ENCODE measurements around the gene ITM2C. TPM values are rescaled to one million over a fixed set of nuclear protein-coding genes. Genes with fewer than 3 reads are reported as not detected.

The ITM2C gene
- total and polyA plus RNA-seq, 2 of the 13 experiments (the other 11 are each of a cell fraction or from before 2014, with no cell fraction given) = 70.5 to 270 TPM

GRCh38 chr2:230847883-230848388 is 16.8 kb upstream of the ITM2C start (continued):
- TF ChIP-seq HNF1A (IDR thresholded peaks at IDR 0.05; ENCODE audit: low read depth) = no peak
- no peak for TF ChIP-seq HNF1A (CRISPR knock-in tag; IDR thresholded peaks at IDR 0.05; ENCODE audit: borderline replicate concordance)
- no peak for TF ChIP-seq ZNF703 (CRISPR knock-in tag; IDR thresholded peaks at IDR 0.05; ENCODE audit: borderline replicate concordance)
- TF ChIP-seq DPF2 (CRISPR knock-in tag; IDR thresholded peaks at IDR 0.05; ENCODE audit: borderline replicate concordance, low read depth) = no peak
- no peak for TF ChIP-seq AFF4 (CRISPR knock-in tag; IDR thresholded peaks at IDR 0.05)
- TF ChIP-seq ZFP36 (IDR thresholded peaks at IDR 0.05; ENCODE audit: borderline replicate concordance, low read depth, low read length, partially characterized antibody) = no peak
- 0 out of 2 replicates have a peak, but pooled peaks have one; percentile 27 for TF ChIP-seq MIXL1 (CRISPR knock-in tag; IDR thresholded peaks at IDR 0.05)
- 0 out of 2 replicates have a peak, but pooled peaks have one; percentile 46 for TF ChIP-seq ZNF598 (CRISPR knock-in tag; IDR thresholded peaks at IDR 0.05; ENCODE audit: borderline replicate concordance)
- TF ChIP-seq ONECUT2 (CRISPR knock-in tag; IDR thresholded peaks at IDR 0.05) = 0 out of 2 replicates have a peak, but pooled peaks have one; percentile 12
- 0 out of 2 replicates have a peak, but pooled peaks have one; percentile 75 for TF ChIP-seq ZNF619 (CRISPR knock-in tag; IDR thresholded peaks at IDR 0.05)
- 0 out of 2 replicates have a peak, but pooled peaks have one; percentile 32 for TF ChIP-seq ZNF121 (CRISPR knock-in tag; IDR thresholded peaks at IDR 0.05)
- no peak for TF ChIP-seq RAD51 (IDR thresholded peaks at IDR 0.05; ENCODE audit: borderline replicate concordance)
- no peak for TF ChIP-seq ZNF510 (CRISPR knock-in tag; IDR thresholded peaks at IDR 0.05; ENCODE audit: low read depth)
- peak; percentile 29; the same call in 1 of the 2 replicates for TF ChIP-seq YEATS4 (CRISPR knock-in tag; IDR thresholded peaks at IDR 0.05; ENCODE audit: borderline replicate concordance)
- TF ChIP-seq PAF1 (CRISPR knock-in tag; IDR thresholded peaks at IDR 0.05) = no peak
- TF ChIP-seq TCF7 (IDR thresholded peaks at IDR 0.05; ENCODE audit: low read depth) = no peak
- no peak for TF ChIP-seq HNRNPUL1 (IDR thresholded peaks at IDR 0.05; ENCODE audit: low read depth, low read length)
- TF ChIP-seq MED8 (CRISPR knock-in tag; IDR thresholded peaks at IDR 0.05; ENCODE audit: insufficient replicate concordance) = no peak
- TF ChIP-seq SNAPC2 (CRISPR knock-in tag; IDR thresholded peaks at IDR 0.05) = no peak
